Endodermal cell (in vitro differentiated cells): Measurements from ENCODE around the gene CD72. TPM values are rescaled to one million over a fixed set of nuclear protein-coding genes. Genes with fewer than 3 reads are reported as not detected.

ENCODE experiments used
- DNase-seq: peaks from one replicate; pipeline ENCODE4 v3.0.0-alpha.2; 2017
- H3K27ac ChIP-seq: 2 replicates; pipeline ENCODE4 v1.5.1; 2013; ENCODE audit warnings: mild to moderate bottlenecking, low read depth, low read length, moderate library complexity
- H3K27me3 ChIP-seq: 2 replicates; pipeline ENCODE4 v1.6.1; 2013; ENCODE audit warnings: mild to moderate bottlenecking, low read length, moderate library complexity; ENCODE audit not compliant: insufficient read depth, control insufficient read depth, poor library complexity, severe bottlenecking
- H3K36me3 ChIP-seq: 2 replicates; pipeline ENCODE4 v1.7.0; 2013; ENCODE audit warnings: mild to moderate bottlenecking, low read length, moderate library complexity; ENCODE audit not compliant: control insufficient read depth, insufficient read depth
- H3K4me1 ChIP-seq: one replicate; pipeline ENCODE4 v1.7.0; 2013; ENCODE audit warnings: low read length; ENCODE audit not compliant: control insufficient read depth, insufficient read depth
- H3K4me3 ChIP-seq: 2 replicates; pipeline ENCODE4 v1.5.1; 2013; ENCODE audit warnings: mild to moderate bottlenecking, low read length, moderate library complexity
- H3K9ac ChIP-seq: 2 replicates; pipeline ENCODE4 v1.6.1; 2013; ENCODE audit warnings: mild to moderate bottlenecking, low read length, moderate library complexity; ENCODE audit not compliant: poor library complexity, severe bottlenecking; ENCODE audit errors: extremely low read depth
- H3K9me3 ChIP-seq: 2 replicates; pipeline ENCODE4 v1.6.1; 2013; ENCODE audit warnings: mild to moderate bottlenecking, low read length, moderate library complexity; ENCODE audit not compliant: control insufficient read depth
- H3K27ac Mint-ChIP-seq: 2 replicates; pipeline ENCODE4 v1.8.0; 2020; ENCODE audit warnings: mixed read lengths
- H3K27me3 Mint-ChIP-seq: 2 replicates; pipeline ENCODE4 v1.8.0; 2021; ENCODE audit warnings: mild to moderate bottlenecking, mixed read lengths; ENCODE audit not compliant: insufficient read depth
- H3K36me3 Mint-ChIP-seq: 2 replicates; pipeline ENCODE4 v1.8.0; 2020; ENCODE audit warnings: low read depth, mixed read lengths
- H3K4me1 Mint-ChIP-seq: 2 replicates; pipeline ENCODE4 v1.8.0; 2020; ENCODE audit warnings: mixed read lengths
- H3K4me3 Mint-ChIP-seq: 2 replicates; pipeline ENCODE4 v1.8.0; 2020; ENCODE audit warnings: mild to moderate bottlenecking, moderate library complexity, mixed read lengths
- H3K9me3 Mint-ChIP-seq: 2 replicates; pipeline ENCODE4 v1.8.0; 2020; ENCODE audit warnings: mild to moderate bottlenecking, mixed read lengths
- WGBS, 2 experiments: methylation state at CpG; one replicate each; pipeline versions ENCODE4 v1.1.5 to v1.1.7; 2013; ENCODE audit warnings: missing lambda C conversion rate in 2 of 2, mixed read lengths in 1 of 2; ENCODE audit not compliant: insufficient coverage in 1 of 2, insufficient read length in 1 of 2; 5-methylcytosine and 5-hydroxymethylcytosine counted together
- long read RNA-seq, 4 experiments: library from polyadenylated mRNA in 2 of 4; library from RNA in 1 of 4; library from capped mRNA in 1 of 4; stranded (forward) in 3 of 4; unstranded in 1 of 4; transcript quantifications; one replicate each; pipeline ENCODE4 v2.0.0, GENCODE V29; 2020 to 2021; ENCODE audit warnings: inconsistent platforms in 1 of 4
- polyA plus RNA-seq, 2 experiments: library from polyadenylated mRNA; stranded (reverse); fragments of 50-300 nt; gene quantifications; one replicate each; pipeline ENCODE4 v1.2.3, GENCODE V29; 2013
- total RNA-seq, 2 donors: library from RNA; stranded (reverse); fragmentation: NEBNext Ultra II Directional in 1 of 2; extraction: Animal tissue kit (Norgen Biotek cat#: 25700) in 1 of 2; gene quantifications; 2 replicates in 1 of 2; 3 replicates in 1 of 2; pipeline ENCODE4 v1.2.1, GENCODE V29; 2021
- TF ChIP-seq, protein P1 (sequence below): fragments of 200-600 bp; sonication (generic); conservative IDR thresholded peaks from 2 replicates; pipeline ENCODE4 v1.5.0; 2021; ENCODE audit warnings: antibody characterized with exemption, mild to moderate bottlenecking

Gene CD72, protein sequence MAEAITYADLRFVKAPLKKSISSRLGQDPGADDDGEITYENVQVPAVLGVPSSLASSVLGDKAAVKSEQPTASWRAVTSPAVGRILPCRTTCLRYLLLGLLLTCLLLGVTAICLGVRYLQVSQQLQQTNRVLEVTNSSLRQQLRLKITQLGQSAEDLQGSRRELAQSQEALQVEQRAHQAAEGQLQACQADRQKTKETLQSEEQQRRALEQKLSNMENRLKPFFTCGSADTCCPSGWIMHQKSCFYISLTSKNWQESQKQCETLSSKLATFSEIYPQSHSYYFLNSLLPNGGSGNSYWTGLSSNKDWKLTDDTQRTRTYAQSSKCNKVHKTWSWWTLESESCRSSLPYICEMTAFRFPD
- 1 to 10 TPM; 2.4 to 6.9 TPM for total RNA-seq
- polyA plus RNA-seq (2013, experiment 1 of 2), result 6.3 TPM
- 5.0 TPM for polyA plus RNA-seq (2013, experiment 2 of 2)
- long read RNA-seq, experiment 1, partial matches to known transcripts, result 1 of 1 reads
- long read RNA-seq, experiment 1, other reads (novel, unspliced or antisense), result 0 of 1 reads
- long read RNA-seq, experiment 2, partial matches to known transcripts, result 0 of 7 reads
- long read RNA-seq, experiment 2, other reads (novel, unspliced or antisense), result 7 of 7 reads
- long read RNA-seq, experiment 3, partial matches to known transcripts, result 0 of 7 reads
- long read RNA-seq, experiment 3, other reads (novel, unspliced or antisense), result 7 of 7 reads
- long read RNA-seq, experiment 4, partial matches to known transcripts, result 0 of 7 reads
- long read RNA-seq, experiment 4, other reads (novel, unspliced or antisense), result 7 of 7 reads

DNA sequence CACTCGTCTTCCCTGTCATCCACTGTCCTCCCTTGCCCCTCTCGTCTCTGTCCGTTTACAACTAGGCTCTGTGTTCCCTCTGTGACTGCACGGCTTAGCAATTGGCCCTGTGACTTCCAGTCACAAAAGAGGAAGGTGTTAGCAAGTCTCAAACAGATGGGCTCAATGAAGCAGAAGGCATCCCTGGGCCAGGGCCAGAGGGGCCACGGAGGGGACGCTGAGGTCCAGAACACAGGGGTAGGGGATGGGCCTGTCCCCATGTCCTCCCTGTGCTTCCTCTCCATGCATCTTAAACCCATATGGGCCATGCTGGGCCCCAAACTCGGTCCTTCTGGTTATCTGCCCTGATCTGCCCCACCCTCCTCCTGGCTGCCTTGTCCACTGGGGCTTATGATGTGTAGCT, at the start of gene CD72:
Gene CD72 (minus strand): TSS at position 89 of the 403 bp plus-strand sequence. CDS start 110 bp downstream, outside the sequence.
- Mint-ChIP-seq H3K4me1 (peaks cover 12% of the 10 kb centered on the region), H3K9me3 (no peaks in the 10 kb centered on the region), H3K27me3 (peaks cover 60% of the 10 kb centered on the region), H3K27ac (no peak within 1 kb of the TSS), H3K36me3 (no peaks in the 10 kb centered on the region), H3K4me3 (peak within 1 kb of the TSS; percentile 58)
- Histone ChIP-seq H3K9ac (no peak within 1 kb of the TSS), H3K36me3 (no peaks in the 10 kb centered on the region), H3K4me1 (no peaks in the 10 kb centered on the region), H3K4me3 (peak within 1 kb of the TSS; percentile 68), H3K9me3 (no peaks in the 10 kb centered on the region), H3K27ac (no peak within 1 kb of the TSS), H3K27me3 (peaks cover 43% of the 10 kb centered on the region)
- TF ChIP-seq, protein P1, sequence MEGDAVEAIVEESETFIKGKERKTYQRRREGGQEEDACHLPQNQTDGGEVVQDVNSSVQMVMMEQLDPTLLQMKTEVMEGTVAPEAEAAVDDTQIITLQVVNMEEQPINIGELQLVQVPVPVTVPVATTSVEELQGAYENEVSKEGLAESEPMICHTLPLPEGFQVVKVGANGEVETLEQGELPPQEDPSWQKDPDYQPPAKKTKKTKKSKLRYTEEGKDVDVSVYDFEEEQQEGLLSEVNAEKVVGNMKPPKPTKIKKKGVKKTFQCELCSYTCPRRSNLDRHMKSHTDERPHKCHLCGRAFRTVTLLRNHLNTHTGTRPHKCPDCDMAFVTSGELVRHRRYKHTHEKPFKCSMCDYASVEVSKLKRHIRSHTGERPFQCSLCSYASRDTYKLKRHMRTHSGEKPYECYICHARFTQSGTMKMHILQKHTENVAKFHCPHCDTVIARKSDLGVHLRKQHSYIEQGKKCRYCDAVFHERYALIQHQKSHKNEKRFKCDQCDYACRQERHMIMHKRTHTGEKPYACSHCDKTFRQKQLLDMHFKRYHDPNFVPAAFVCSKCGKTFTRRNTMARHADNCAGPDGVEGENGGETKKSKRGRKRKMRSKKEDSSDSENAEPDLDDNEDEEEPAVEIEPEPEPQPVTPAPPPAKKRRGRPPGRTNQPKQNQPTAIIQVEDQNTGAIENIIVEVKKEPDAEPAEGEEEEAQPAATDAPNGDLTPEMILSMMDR, result no peak
- DNase-seq, result no peak
- 85 to 88% methylated on average over 7 of the region's 7 CpGs for WGBS, 2 experiments

DNA sequence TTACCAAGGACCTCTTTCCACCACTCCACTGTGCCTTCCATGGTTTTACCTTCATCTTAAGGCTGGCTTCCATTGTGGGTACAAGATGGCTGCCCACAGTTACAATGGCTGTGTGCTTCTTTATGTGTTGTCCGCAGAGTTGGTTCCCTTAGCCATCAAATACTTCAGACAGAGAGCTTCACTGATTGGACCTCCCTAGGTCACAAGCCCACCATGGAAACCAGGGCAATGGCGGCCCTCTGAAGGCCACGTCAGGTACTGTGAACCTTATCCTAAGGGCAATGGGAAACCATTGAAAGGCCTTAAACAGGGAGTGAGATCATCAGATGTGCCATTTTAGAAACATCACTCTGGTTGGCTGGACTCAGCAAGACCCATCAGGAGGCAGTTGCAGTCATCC, 49.7 kb upstream of the CD72 start:
- Mint-ChIP-seq H3K4me1 (peaks cover 13% of the 10 kb centered on the region), H3K27me3 (peaks cover 6% of the 10 kb centered on the region), H3K27ac (no peak overlapping the region), H3K4me3 (no peak overlapping the region), H3K36me3 (peaks cover 1% of the 10 kb centered on the region), H3K9me3 (no peaks in the 10 kb centered on the region)
- TF ChIP-seq, protein P1, result peak; percentile 16
- no peaks in the 10 kb centered on the region for H3K9me3 ChIP-seq
- no peak overlapping the region for H3K27ac ChIP-seq
- H3K4me3 ChIP-seq, result no peak overlapping the region
- WGBS, 2 experiments, result 92 to 94% methylated on average over 2 to 3 of the region's 3 CpGs
- H3K9ac ChIP-seq, result no peak overlapping the region
- H3K27me3 ChIP-seq, result peaks cover 1% of the 10 kb centered on the region
- H3K36me3 ChIP-seq, result peaks cover 3% of the 10 kb centered on the region
- DNase-seq, result no peak
- peaks cover 5% of the 10 kb centered on the region for H3K4me1 ChIP-seq

DNA sequence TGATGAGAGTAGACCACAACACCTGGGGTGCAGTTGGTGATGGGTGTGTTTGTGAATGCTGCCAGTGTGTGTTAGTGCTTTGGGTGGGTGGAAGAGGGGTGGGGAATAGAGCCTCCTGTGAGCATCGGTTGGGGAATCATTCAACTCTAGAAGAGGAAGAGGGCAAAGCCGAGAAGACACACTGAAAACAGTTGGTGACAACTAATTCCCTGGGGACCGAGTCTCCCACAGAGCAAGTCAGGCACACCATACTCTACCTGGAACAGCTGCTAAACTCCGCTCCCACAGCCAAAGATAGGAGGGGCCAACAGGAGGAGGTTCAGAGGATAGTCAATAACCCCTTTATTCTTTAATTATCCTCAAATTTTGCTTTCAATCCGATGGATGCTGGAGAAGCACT, 48.3 kb upstream of the CD72 start:
- Histone ChIP-seq H3K27ac (no peak overlapping the region), H3K27me3 (no peaks in the 10 kb centered on the region), H3K9me3 (no peaks in the 10 kb centered on the region), H3K9ac (no peak overlapping the region), H3K4me1 (peaks cover 5% of the 10 kb centered on the region), H3K4me3 (no peak overlapping the region), H3K36me3 (peaks cover 17% of the 10 kb centered on the region)
- no peak for DNase-seq
- H3K27ac Mint-ChIP-seq, result no peak overlapping the region
- no peak overlapping the region for H3K4me3 Mint-ChIP-seq
- peaks cover 13% of the 10 kb centered on the region for H3K36me3 Mint-ChIP-seq
- H3K27me3 Mint-ChIP-seq, result peaks cover 5% of the 10 kb centered on the region
- no peaks in the 10 kb centered on the region for H3K9me3 Mint-ChIP-seq
- 91 to 96% methylated on average over 4 to 5 of the region's 5 CpGs for WGBS, 2 experiments
- TF ChIP-seq, protein P1, result no peak
- H3K4me1 Mint-ChIP-seq, result peaks cover 14% of the 10 kb centered on the region
